ENCODE results near the gene PRR33. TPM values are rescaled to one million over a fixed set of nuclear protein-coding genes. Genes with fewer than 3 reads are reported as not detected.

The PRR33 gene
- total and polyA plus RNA-seq, 9 of the 15 experiments (the other 6 are each of a cell fraction or from before 2014, with no cell fraction given) = not detected

- no TSS peak for BruUV-seq (replicated peaks)
- peaks cover 19% of the 10 kb centered on the region; the same call in 1 of the 2 replicates for H4K20me1 ChIP-seq (replicated peaks; ENCODE audit: control insufficient read depth, insufficient read depth, low read length)
- H3K27me3 ChIP-seq (ENCODE audit: control insufficient read depth in 2 of 2, insufficient read depth in 2 of 2, low read length in 2 of 2) = peaks cover 28 to 80% of the 10 kb centered on the region in 2 experiments; a peak in 3 of 5 replicates
- H3K4me3 ChIP-seq = no peak overlapping the region
- no peak for TF ChIP-seq RHOXF2B (CRISPR knock-in tag; conservative IDR thresholded peaks at IDR 0.05)
- DNase-seq (ENCODE audit: extremely low read depth in 1 of 4, low spot score in 3 of 4) = no peak
- 13% methylated on average over 23 of the region's 28 CpGs for WGBS (ENCODE audit: insufficient coverage, low coverage, missing lambda C conversion rate)
- no peak for FAIRE-seq
- ATAC-seq = peak; percentile 22; the same call in 2 of the 3 replicates
- peak overlapping the region in 1 of 2 experiments; percentile 17; a peak in 2 of 4 replicates for H3K9ac ChIP-seq (ENCODE audit: insufficient read depth in 1 of 2, low read depth in 2 of 2, low read length in 2 of 2)
- no peaks in the 10 kb centered on the region for H3K79me2 ChIP-seq (ENCODE audit: control insufficient read depth, insufficient read depth, low read length)
- no peaks in the 10 kb centered on the region for H3K36me3 ChIP-seq (ENCODE audit: control insufficient read depth, insufficient read depth, low read length)
- in situ Hi-C loops (cut with MboI) = no loop called here
- H3K4me2 ChIP-seq (ENCODE audit: insufficient read depth, low read length) = no peak overlapping the region
- H3K9me1 ChIP-seq (ENCODE audit: control insufficient read depth, insufficient read depth, low read length) = no peaks in the 10 kb centered on the region
- no peak overlapping the region for H3K27ac ChIP-seq (ENCODE audit: extremely low read depth, low read depth, low read length)
- intact Hi-C loops (cut with micrococcal nuclease) = no loop called here
- H2AFZ ChIP-seq (ENCODE audit: low read depth, low read length) = no peak overlapping the region
- peaks cover 0 to 43% of the 10 kb centered on the region in 2 experiments; a peak in 2 of 5 replicates for H3K4me1 ChIP-seq (replicated peaks in 1 of 2; ENCODE audit: control insufficient read depth in 2 of 2, insufficient read depth in 2 of 2, low read length in 2 of 2)
- no peaks in the 10 kb centered on the region for H3K9me3 ChIP-seq (replicated peaks; ENCODE audit: control insufficient read depth, insufficient read depth, low read depth, low read length)
- ChIA-PET POLR2A (interaction anchor here (0.7 kb wide), 1 partner anchor 8 kb away, joined by 3 read pairs; no protein-coding TSS in a partner anchor), CTCF (ENCODE audit: low intra/inter-chr PET ratio) (no interaction called here)
These were observed 35.5 kb upstream of the PRR33 start for GRCh38 chr11:1927026-1927847.

GRCh38 chr11:1926156-1927025 is 34.7 kb upstream of the PRR33 start:
- peak overlapping the region in 1 of 2 experiments; percentile 33; a peak in 2 of 4 replicates for H3K9ac ChIP-seq (ENCODE audit: insufficient read depth in 1 of 2, low read depth in 2 of 2, low read length in 2 of 2)
- TF ChIP-seq ZNF79 (CRISPR knock-in tag; IDR thresholded peaks at IDR 0.05; ENCODE audit: low read depth) (no peak), STAG1 (CRISPR knock-in tag; IDR thresholded peaks at IDR 0.05; ENCODE audit: borderline replicate concordance) (no peak), E2F6 (IDR thresholded peaks at IDR 0.05; ENCODE audit: borderline replicate concordance in 1 of 2, extremely low read depth in 1 of 2, insufficient read depth in 1 of 2, insufficient read length in 1 of 2, low read depth in 1 of 2, low read length in 1 of 2, poor library complexity in 1 of 2, severe bottlenecking in 1 of 2) (peak; percentile 67 to 74)

More at GRCh38 chr11:1926156-1927025, 34.7 kb upstream of the PRR33 start:
- in situ Hi-C loops (cut with MboI) = no loop called here
- ATAC-seq (no peak), FAIRE-seq (no peak), DNase-seq (ENCODE audit: extremely low read depth in 1 of 4, low spot score in 3 of 4) (no peak)
- Histone ChIP-seq H3K4me1 (replicated peaks in 1 of 2; ENCODE audit: control insufficient read depth in 2 of 2, insufficient read depth in 2 of 2, low read length in 2 of 2) (peaks cover 0 to 41% of the 10 kb centered on the region in 2 experiments; a peak in 2 of 5 replicates), H3K36me3 (ENCODE audit: control insufficient read depth, insufficient read depth, low read length) (no peaks in the 10 kb centered on the region), H3K4me3 (no peak overlapping the region), H3K27ac (ENCODE audit: extremely low read depth, low read depth, low read length) (no peak overlapping the region), H2AFZ (ENCODE audit: low read depth, low read length) (peak overlapping the region; percentile 66; the same call in 1 of the 2 replicates), H3K9me3 (replicated peaks; ENCODE audit: control insufficient read depth, insufficient read depth, low read depth, low read length) (no peaks in the 10 kb centered on the region), H3K27me3 (ENCODE audit: control insufficient read depth in 2 of 2, insufficient read depth in 2 of 2, low read length in 2 of 2) (peaks cover 26 to 81% of the 10 kb centered on the region in 2 experiments; a peak in 3 of 5 replicates), H3K79me2 (ENCODE audit: control insufficient read depth, insufficient read depth, low read length) (no peaks in the 10 kb centered on the region), H3K4me2 (ENCODE audit: insufficient read depth, low read length) (no peak overlapping the region), H4K20me1 (replicated peaks; ENCODE audit: control insufficient read depth, insufficient read depth, low read length) (peaks cover 21% of the 10 kb centered on the region; the same call in 1 of the 2 replicates), H3K9me1 (ENCODE audit: control insufficient read depth, insufficient read depth, low read length) (no peaks in the 10 kb centered on the region)
- ChIA-PET POLR2A (no interaction called here), CTCF (ENCODE audit: low intra/inter-chr PET ratio) (no interaction called here)
- intact Hi-C loops (cut with micrococcal nuclease) = no loop called here
- BruUV-seq (replicated peaks) = no TSS peak
- WGBS (ENCODE audit: insufficient coverage, low coverage, missing lambda C conversion rate) = 7% methylated on average over 22 of the region's 41 CpGs

All from K562 (cell line).